ENCODE measurements around the gene RHBG.

GRCh38 chr1:156433602-156434001 is 64.6 kb downstream of the RHBG start:
- TF ChIP-seq CTCF (conservative IDR thresholded peaks at IDR 0.05; ENCODE audit: low read depth in 2 of 2) (no peak), EZH2 (IDR thresholded peaks at IDR 0.05; ENCODE audit: low read depth, unreplicated experiment) (peak; percentile 43), POLR2AphosphoS5 (IDR thresholded peaks at IDR 0.05; ENCODE audit: low read depth) (no peak), NANOG (IDR thresholded peaks at IDR 0.05; ENCODE audit: borderline replicate concordance) (no peak), ZNF114 (CRISPR knock-in tag; IDR thresholded peaks at IDR 0.05) (no peak)

Data from GM23338 (cell line).